Measurements from ENCODE around the gene AGBL3.

GRCh38 chr7:135121868-135122267 lies 135.6 kb downstream of the AGBL3 start:
- TF ChIP-seq CTCF (IDR thresholded peaks at IDR 0.05) = no peak
- no peak for TF ChIP-seq POLR2A (IDR thresholded peaks at IDR 0.05)
